ENCODE data around the gene STOX2.

Gene STOX2

GRCh38 chr4:183870997-183871396 lies 34.1 kb upstream of the STOX2 start:
- Histone ChIP-seq H3K9ac (ENCODE audit: low read length in 5 of 5) (no peak overlapping the region), H3K27me3 (ENCODE audit: control insufficient read depth in 5 of 5, insufficient read depth in 4 of 5, low read length in 5 of 5) (no peaks in the 10 kb centered on the region), H3K9me3 (ENCODE audit: control insufficient read depth in 5 of 5, low read length in 5 of 5) (no peaks in the 10 kb centered on the region), H3K4me1 (ENCODE audit: control insufficient read depth in 5 of 5, insufficient read depth in 5 of 5, low read length in 5 of 5) (peaks cover 0 to 9% (median under 1%) of the 10 kb centered on the region in 5 donors), H3K4me3 (ENCODE audit: low read depth in 1 of 5, low read length in 5 of 5) (no peak overlapping the region), H3K27ac (ENCODE audit: low read depth, low read length) (no peak overlapping the region), H3K36me3 (ENCODE audit: control insufficient read depth in 5 of 5, insufficient read depth in 5 of 5, low read length in 5 of 5) (no peaks in the 10 kb centered on the region)

GRCh38 chr4:183871581-183871980 lies 33.5 kb upstream of the STOX2 start:
- peaks cover 0 to 12% (median 7%) of the 10 kb centered on the region in 5 donors for H3K4me1 ChIP-seq (ENCODE audit: control insufficient read depth in 5 of 5, insufficient read depth in 5 of 5, low read length in 5 of 5)
- H3K27ac ChIP-seq (ENCODE audit: low read depth, low read length), result no peak overlapping the region
- no peak overlapping the region for H3K4me3 ChIP-seq (ENCODE audit: low read depth in 1 of 5, low read length in 5 of 5)
- H3K9me3 ChIP-seq (ENCODE audit: control insufficient read depth in 5 of 5, low read length in 5 of 5), result no peaks in the 10 kb centered on the region
- no peak overlapping the region for H3K9ac ChIP-seq (ENCODE audit: low read length in 5 of 5)
- H3K27me3 ChIP-seq (ENCODE audit: control insufficient read depth in 5 of 5, insufficient read depth in 4 of 5, low read length in 5 of 5), result no peaks in the 10 kb centered on the region
- no peaks in the 10 kb centered on the region for H3K36me3 ChIP-seq (ENCODE audit: control insufficient read depth in 5 of 5, insufficient read depth in 5 of 5, low read length in 5 of 5)

DNA sequence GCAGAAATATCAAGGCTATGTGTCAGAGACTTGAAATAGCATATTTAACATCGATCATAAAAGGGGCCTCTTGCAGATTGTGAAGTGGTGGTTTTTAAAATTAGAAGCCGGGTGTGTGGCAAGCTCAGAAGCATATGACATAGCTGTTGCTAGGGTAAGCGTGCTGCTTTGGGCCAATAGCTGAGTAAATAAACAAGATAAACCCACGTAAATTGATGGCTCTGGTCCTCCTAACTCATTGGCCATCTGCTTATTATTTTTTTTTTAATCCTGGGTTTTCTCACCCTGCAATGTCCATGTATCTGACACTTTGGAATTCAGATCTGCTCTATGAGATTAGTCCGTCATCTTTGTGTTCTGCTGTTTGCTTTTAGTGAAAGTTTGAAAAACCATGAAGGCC lies 32.6 kb upstream of the STOX2 start:
- Histone ChIP-seq H3K9ac (ENCODE audit: low read length in 5 of 5) (no peak overlapping the region), H3K27me3 (ENCODE audit: control insufficient read depth in 5 of 5, insufficient read depth in 4 of 5, low read length in 5 of 5) (no peaks in the 10 kb centered on the region), H3K9me3 (ENCODE audit: control insufficient read depth in 5 of 5, low read length in 5 of 5) (no peaks in the 10 kb centered on the region), H3K27ac (ENCODE audit: low read depth, low read length) (no peak overlapping the region), H3K4me3 (ENCODE audit: low read depth in 1 of 5, low read length in 5 of 5) (no peak overlapping the region), H3K4me1 (ENCODE audit: control insufficient read depth in 5 of 5, insufficient read depth in 5 of 5, low read length in 5 of 5) (peaks cover 0 to 17% (median 9%) of the 10 kb centered on the region in 5 donors), H3K36me3 (ENCODE audit: control insufficient read depth in 5 of 5, insufficient read depth in 5 of 5, low read length in 5 of 5) (no peaks in the 10 kb centered on the region)

DNA sequence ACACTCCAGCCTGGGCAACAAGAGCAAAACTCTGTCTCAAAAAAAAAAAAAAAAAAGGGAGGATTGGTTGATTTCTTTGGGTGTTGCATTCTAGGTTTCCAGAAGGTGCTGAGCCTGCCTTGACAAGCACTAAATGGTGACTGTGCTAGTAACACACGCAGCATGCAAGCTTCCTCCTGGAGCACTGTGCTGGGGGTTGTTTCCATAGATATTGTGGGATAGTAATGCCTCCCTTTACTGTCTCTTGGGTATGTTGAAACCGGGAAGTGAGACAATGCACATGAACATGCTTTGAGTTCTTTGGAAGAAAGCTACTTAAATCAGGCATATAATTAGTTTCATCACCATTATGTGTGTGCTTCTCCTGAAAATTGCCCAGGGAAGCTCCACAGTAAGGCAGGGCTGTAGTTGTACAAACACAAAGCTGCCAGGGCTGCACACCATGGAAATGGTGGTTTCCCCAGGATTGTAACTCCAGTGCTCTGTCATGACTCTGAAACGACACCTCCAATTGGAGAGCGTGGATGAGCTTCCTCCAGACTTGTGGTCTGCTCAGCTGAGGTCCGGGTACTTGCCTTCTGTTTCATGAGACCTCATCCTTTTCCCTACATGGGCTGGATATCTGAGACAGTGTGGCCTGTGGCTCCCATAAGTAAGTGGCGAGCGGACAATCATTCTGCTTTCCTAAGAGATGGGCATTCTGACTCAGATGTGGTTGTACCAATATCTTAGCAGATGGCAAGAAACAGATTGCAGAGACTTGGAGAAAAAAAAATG lies 31.5 kb upstream of the STOX2 start:
- Histone ChIP-seq H3K9me3 (ENCODE audit: control insufficient read depth in 5 of 5, low read length in 5 of 5) (no peaks in the 10 kb centered on the region), H3K36me3 (ENCODE audit: control insufficient read depth in 5 of 5, insufficient read depth in 5 of 5, low read length in 5 of 5) (no peaks in the 10 kb centered on the region), H3K9ac (ENCODE audit: low read length in 5 of 5) (no peak overlapping the region), H3K27me3 (ENCODE audit: control insufficient read depth in 5 of 5, insufficient read depth in 4 of 5, low read length in 5 of 5) (no peaks in the 10 kb centered on the region), H3K4me3 (ENCODE audit: low read depth in 1 of 5, low read length in 5 of 5) (no peak overlapping the region), H3K4me1 (ENCODE audit: control insufficient read depth in 5 of 5, insufficient read depth in 5 of 5, low read length in 5 of 5) (peaks cover 0 to 14% (median 9%) of the 10 kb centered on the region in 5 donors), H3K27ac (ENCODE audit: low read depth, low read length) (no peak overlapping the region)

DNA sequence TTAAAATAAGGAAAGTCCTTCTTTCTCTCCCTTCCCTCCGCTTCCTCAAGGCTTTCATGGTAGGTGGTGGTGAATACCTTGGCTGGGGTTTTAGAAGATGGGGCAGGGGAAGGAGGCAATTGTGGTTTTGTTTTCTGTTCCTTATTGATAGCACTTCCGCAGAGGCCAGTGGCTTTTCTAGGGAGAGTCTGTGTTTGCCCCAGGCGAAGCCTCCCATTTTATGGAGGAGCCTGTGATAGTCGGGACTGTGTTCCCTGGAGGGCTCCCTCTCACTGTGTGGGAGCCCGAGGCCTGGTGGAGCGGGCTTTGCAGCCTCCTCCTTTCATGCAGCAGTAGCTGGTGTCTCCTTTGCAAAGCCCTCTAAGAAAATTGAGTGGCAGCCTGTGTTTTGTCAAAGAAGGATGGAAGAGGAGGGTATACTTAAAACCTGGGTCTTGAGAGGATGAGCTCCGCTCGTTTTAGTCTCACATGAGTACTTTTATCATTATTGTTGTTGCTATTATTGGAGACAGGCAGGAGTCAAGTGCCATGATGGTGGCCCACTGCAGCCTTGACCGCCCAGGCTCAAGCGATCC lies 29.8 kb upstream of the STOX2 start:
- Histone ChIP-seq H3K9me3 (ENCODE audit: control insufficient read depth in 5 of 5, low read length in 5 of 5) (no peaks in the 10 kb centered on the region), H3K27me3 (ENCODE audit: control insufficient read depth in 5 of 5, insufficient read depth in 4 of 5, low read length in 5 of 5) (no peaks in the 10 kb centered on the region), H3K9ac (ENCODE audit: low read length in 5 of 5) (no peak overlapping the region), H3K4me1 (ENCODE audit: control insufficient read depth in 5 of 5, insufficient read depth in 5 of 5, low read length in 5 of 5) (peaks cover 0 to 14% (median 9%) of the 10 kb centered on the region in 5 donors), H3K36me3 (ENCODE audit: control insufficient read depth in 5 of 5, insufficient read depth in 5 of 5, low read length in 5 of 5) (no peaks in the 10 kb centered on the region), H3K4me3 (ENCODE audit: low read depth in 1 of 5, low read length in 5 of 5) (no peak overlapping the region), H3K27ac (ENCODE audit: low read depth, low read length) (no peak overlapping the region)

DNA sequence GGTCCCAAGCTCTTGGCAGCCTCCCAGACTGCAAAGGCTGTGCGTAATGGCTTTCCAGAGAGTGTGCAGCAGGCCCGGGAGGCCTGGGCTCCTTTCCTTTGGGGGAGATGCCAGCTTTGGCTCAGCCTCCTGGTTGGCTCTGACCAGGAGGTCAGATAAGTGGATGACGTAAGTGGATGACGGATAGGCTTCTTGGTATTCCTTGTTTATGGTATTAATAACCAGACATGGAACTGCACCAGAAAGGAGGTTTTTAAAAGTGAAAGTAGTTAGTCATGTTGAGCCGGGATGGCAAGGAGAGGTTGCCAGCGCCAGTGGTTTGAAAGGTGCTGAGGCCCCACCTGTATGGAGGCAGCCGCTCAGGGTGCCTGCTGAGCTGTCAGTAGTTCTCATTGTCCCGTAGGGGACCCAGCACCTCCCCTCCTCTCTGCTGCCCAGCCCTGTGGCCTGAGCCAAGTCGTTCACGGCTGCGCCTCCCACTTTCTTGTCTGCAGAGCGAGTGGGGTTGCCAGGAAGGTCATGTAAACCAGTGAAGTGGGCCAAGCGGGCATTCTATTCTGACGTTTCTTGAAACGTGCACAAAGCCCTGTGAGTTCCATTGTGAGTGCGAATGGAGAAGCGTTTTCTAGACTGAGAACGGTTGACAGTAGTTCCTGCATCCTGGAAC lies 28.7 kb upstream of the STOX2 start:
- Histone ChIP-seq H3K4me1 (ENCODE audit: control insufficient read depth in 5 of 5, insufficient read depth in 5 of 5, low read length in 5 of 5) (peaks cover 0 to 14% (median 9%) of the 10 kb centered on the region in 5 donors), H3K9me3 (ENCODE audit: control insufficient read depth in 5 of 5, low read length in 5 of 5) (no peaks in the 10 kb centered on the region), H3K27me3 (ENCODE audit: control insufficient read depth in 5 of 5, insufficient read depth in 4 of 5, low read length in 5 of 5) (no peaks in the 10 kb centered on the region), H3K27ac (ENCODE audit: low read depth, low read length) (peak overlapping the region; percentile 18), H3K4me3 (ENCODE audit: low read depth in 1 of 5, low read length in 5 of 5) (peak overlapping the region; percentile 57 to 71 (median 66)), H3K36me3 (ENCODE audit: control insufficient read depth in 5 of 5, insufficient read depth in 5 of 5, low read length in 5 of 5) (no peaks in the 10 kb centered on the region), H3K9ac (ENCODE audit: low read length in 5 of 5) (peak overlapping the region in 4 of 5 donors; percentile 1 to 69 (median 48))

DNA sequence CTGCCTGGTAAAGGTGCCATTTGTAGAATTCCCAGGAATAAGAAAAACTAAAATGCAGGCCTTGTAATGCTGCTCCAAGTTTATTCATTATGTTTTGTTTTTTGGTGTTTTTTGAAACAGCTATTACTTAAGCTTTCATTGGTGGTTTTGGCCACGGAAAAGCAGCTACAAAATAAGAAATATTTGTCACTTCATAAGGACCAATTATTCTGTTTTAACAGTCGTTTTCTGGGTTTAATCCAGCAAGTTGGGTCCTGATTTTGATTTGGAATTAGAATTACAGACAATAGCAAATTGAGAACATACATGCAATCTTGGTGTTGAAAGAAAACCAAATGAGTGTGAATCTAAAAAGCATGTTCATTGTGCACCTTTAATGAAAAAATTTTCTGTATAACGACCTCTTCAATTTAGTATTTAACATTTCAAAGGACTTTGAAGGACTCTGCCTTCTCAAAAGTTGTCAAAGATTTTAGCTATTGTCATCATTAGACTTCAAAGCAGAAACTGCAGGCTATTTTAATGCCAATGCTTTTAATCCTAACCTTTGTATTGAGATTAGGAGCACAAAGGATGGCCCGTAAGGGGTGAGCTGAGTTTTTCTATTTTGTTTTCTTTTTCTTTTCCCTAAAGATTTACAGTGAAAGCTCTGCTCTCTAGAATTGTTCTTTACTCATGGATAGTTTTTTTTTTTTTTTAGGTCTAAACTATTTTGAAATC lies 26.7 kb upstream of the STOX2 start:
- Histone ChIP-seq H3K9ac (ENCODE audit: low read length in 5 of 5) (no peak overlapping the region), H3K9me3 (ENCODE audit: control insufficient read depth in 5 of 5, low read length in 5 of 5) (no peaks in the 10 kb centered on the region), H3K36me3 (ENCODE audit: control insufficient read depth in 5 of 5, insufficient read depth in 5 of 5, low read length in 5 of 5) (no peaks in the 10 kb centered on the region), H3K27ac (ENCODE audit: low read depth, low read length) (no peak overlapping the region), H3K4me3 (ENCODE audit: low read depth in 1 of 5, low read length in 5 of 5) (no peak overlapping the region), H3K27me3 (ENCODE audit: control insufficient read depth in 5 of 5, insufficient read depth in 4 of 5, low read length in 5 of 5) (no peaks in the 10 kb centered on the region), H3K4me1 (ENCODE audit: control insufficient read depth in 5 of 5, insufficient read depth in 5 of 5, low read length in 5 of 5) (peaks cover 0 to 14% (median 9%) of the 10 kb centered on the region in 5 donors)

- H3K4me3 ChIP-seq (ENCODE audit: low read depth in 1 of 5, low read length in 5 of 5), result no peak overlapping the region
- no peak overlapping the region for H3K9ac ChIP-seq (ENCODE audit: low read length in 5 of 5)
Observed at GRCh38 chr4:183885205-183885720, 19.8 kb upstream of the STOX2 start.

GRCh38 chr4:183887351-183887750 lies 17.8 kb upstream of the STOX2 start:
- H3K36me3 ChIP-seq (ENCODE audit: control insufficient read depth in 5 of 5, insufficient read depth in 5 of 5, low read length in 5 of 5), result no peaks in the 10 kb centered on the region
- H3K27me3 ChIP-seq (ENCODE audit: control insufficient read depth in 5 of 5, insufficient read depth in 4 of 5, low read length in 5 of 5), result no peaks in the 10 kb centered on the region
- H3K4me3 ChIP-seq (ENCODE audit: low read depth in 1 of 5, low read length in 5 of 5), result no peak overlapping the region
- peaks cover 0 to 11% (median 0%) of the 10 kb centered on the region in 5 donors for H3K4me1 ChIP-seq (ENCODE audit: control insufficient read depth in 5 of 5, insufficient read depth in 5 of 5, low read length in 5 of 5)
- no peak overlapping the region for H3K9ac ChIP-seq (ENCODE audit: low read length in 5 of 5)
- no peaks in the 10 kb centered on the region for H3K9me3 ChIP-seq (ENCODE audit: control insufficient read depth in 5 of 5, low read length in 5 of 5)
- no peak overlapping the region for H3K27ac ChIP-seq (ENCODE audit: low read depth, low read length)

More at GRCh38 chr4:183885205-183885720, 19.8 kb upstream of the STOX2 start:
- Histone ChIP-seq H3K27ac (ENCODE audit: low read depth, low read length) (no peak overlapping the region), H3K9me3 (ENCODE audit: control insufficient read depth in 5 of 5, low read length in 5 of 5) (no peaks in the 10 kb centered on the region), H3K36me3 (ENCODE audit: control insufficient read depth in 5 of 5, insufficient read depth in 5 of 5, low read length in 5 of 5) (no peaks in the 10 kb centered on the region), H3K4me1 (ENCODE audit: control insufficient read depth in 5 of 5, insufficient read depth in 5 of 5, low read length in 5 of 5) (peaks cover 0 to 11% (median 0%) of the 10 kb centered on the region in 5 donors), H3K27me3 (ENCODE audit: control insufficient read depth in 5 of 5, insufficient read depth in 4 of 5, low read length in 5 of 5) (no peaks in the 10 kb centered on the region)

Data from subcutaneous abdominal adipose tissue (tissue), 5 donors.